AML-193 (cell line): ENCODE data around the gene TUBB8.
"Not testable (repeated sequence)": the region's sequence is repeated elsewhere in the genome, so short reads cannot be mapped to it uniquely, and the experiment has no call there.

Experiments
- DNase-seq, 2 experiments: peaks; one replicate each; lab custom pipeline; 2025; lab: John Stamatoyannopoulos, UW

The TUBB8 gene

DNA sequence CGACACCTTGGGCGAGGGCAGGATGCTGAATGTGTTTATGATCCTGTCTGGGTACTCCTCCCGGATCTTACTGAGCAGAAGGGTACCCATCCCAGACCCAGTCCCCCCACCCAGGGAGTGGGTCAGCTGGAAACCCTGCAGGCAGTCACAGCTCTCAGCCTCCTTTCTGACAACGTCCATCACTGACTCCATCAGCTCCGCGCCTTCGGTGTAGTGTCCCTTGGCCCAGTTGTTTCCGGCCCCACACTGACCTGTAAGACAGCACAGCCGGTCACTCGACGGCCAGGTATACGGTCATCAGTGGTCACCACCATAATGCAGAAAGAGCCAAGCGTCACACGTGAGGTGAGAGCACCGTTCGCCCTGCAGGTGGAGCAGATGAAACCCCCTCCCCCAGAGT, 1.2 kb downstream of the TUBB8 start:
- not testable (repeated sequence) for DNase-seq

DNA sequence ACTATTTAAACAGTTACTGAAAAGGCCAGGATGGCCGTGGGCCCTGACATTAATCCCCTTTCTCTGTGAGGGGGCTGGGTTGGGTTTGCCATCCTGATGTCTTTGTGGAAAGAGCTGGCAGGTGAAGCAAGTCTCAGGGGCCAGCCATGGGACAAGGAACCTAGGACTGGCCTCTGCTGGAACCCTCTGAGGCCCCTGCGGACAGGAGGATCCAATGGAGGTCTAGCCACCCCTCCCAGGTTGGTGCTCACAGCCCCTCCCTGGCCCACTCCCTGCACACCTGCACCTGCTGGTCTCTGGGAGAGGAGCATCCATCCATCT, 35.8 kb downstream of the TUBB8 start:
- DNase-seq = not testable (repeated sequence)

DNA sequence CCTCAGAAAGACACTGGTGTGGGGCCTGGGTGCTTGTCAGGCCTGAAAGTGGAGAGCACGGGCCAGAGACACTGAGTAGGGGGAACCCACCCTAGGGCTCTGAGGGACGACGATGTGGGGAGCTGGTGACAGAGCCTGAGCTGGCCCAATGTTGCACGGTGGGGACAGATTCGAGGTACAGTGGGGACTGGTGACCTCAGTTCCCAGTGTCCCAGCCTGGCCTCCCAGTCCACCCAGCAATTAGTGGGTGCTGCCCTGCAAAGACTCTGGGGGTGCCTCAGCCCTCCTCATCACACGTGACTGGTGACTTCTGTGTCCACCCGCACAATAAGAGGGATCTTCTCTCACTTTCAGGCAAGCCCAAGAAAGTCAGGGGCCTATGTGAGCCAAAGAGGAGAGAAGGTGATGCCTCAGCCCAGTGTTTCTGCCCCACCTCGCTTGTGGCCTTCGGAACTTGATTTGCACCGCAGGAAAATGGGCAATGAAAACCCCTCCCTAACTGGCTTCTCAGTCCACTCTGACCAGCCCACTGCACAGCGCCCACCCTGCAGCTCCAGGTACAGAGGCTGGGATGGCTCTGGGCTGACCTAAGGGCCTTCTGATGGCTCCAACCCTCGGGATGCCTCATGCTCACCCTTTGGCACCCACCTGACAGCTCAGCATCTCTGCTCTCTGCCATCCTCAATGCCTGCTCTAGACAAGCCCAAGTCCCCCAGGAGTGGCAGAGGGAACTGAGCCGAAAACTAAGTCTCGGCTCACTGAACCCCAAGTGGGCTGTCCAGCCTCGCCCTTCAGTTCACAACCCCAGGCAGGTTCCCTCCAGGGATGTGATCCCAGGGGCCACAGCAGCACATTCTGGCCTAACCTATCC, 36.4 kb downstream of the TUBB8 start:
- not testable (repeated sequence) for DNase-seq

DNA sequence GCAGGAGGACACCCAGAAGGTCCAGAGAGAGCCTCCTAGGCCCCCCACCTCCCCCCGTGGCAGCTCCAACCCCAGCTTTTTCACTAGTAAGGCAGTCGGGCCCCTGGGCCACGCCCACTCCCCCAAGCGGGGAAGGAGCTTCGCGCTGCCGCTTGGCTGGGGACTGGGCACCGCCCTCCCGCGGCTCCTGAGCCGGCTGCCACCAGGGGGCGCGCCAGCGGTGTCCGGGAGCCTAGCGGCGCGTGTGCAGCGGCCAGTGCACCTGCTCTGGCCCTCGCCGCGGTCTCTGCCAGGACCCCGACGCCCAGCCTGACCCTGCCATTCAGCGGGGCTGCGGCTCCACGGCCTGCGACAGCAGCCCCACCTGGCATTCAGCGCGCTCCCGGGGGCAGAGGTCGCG, 37.8 kb downstream of the TUBB8 start:
- DNase-seq = not testable (repeated sequence)

DNA sequence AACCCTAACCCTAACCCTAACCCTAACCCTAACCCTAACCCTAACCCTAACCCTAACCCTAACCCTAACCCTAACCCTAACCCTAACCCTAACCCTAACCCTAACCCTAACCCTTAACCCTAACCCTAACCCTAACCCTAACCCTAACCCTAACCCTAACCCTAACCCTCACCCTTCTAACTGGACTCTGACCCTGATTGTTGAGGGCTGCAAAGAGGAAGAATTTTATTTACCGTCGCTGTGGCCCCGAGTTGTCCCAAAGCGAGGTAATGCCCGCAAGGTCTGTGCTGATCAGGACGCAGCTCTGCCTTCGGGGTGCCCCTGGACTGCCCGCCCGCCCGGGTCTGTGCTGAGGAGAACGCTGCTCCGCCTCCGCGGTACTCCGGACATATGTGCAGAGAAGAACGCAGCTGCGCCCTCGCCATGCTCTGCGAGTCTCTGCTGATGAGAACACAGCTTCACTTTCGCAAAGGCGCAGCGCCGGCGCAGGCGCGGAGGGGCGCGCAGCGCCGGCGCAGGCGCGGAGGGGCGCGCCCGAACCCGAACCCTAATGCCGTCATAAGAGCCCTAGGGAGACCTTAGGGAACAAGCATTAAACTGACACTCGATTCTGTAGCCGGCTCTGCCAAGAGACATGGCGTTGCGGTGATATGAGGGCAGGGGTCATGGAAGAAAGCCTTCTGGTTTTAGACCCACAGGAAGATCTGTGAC, 38.7 kb downstream of the TUBB8 start:
- DNase-seq = not testable (repeated sequence)
